Stimulated activated naive CD8-positive, alpha-beta T cell treated with anti-CD3 and anti-CD28 coated beads, Interleukin-15, Interleukin-2, amounts not matched to agents 100 U/mL and 50 U/mL, for 24 hours (primary cell): Measurements from ENCODE around the gene FNDC10.

Experiments used
- ATAC-seq: fragments of 150-1000 bp; cut with Tn5 transposase; one replicate; pipeline ENCODE4 v1.10.0; 2021
- DNase-seq: peaks from one replicate; pipeline ENCODE4 v3.0.0; 2021

The FNDC10 gene

DNA sequence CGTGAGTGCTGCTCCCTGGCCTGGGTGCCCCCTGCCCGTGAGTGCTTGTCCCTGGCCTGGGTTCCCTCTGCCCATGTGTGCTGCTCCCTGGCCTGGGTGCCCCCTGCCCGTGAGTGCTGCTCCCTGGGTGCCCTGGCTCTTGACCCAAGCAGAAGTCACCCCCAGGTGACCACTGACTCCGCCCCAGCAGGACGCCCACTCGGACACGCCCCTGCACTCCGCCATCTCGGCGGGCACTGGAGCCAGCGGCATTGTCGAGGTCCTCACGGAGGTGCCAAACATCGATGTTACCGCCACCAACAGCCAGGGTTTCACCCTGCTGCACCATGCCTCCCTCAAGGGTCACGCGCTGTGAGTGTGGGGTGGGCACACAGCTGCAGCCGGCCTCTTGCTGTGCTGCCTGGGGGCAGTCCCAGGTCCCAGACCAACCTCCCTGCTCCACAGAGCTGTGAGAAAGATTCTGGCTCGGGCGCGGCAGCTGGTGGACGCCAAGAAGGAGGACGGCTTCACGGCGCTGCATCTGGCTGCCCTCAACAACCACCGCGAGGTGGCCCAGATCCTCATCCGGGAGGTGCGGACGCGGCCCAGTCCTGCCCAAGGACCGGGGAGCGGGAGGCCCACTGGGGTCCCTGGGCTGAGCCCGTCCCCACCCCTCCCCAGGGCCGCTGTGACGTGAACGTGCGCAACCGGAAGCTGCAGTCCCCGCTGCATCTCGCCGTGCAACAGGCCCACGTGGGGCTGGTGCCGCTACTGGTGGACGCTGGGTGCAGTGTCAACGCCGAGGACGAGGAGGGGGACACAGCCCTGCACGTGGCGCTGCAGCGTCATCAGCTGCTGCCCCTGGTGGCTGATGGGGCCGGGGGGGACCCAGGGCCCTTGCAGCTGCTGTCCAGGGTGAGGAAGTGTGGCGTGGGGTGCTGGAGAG is 28.2 kb upstream of the FNDC10 start:
- ATAC-seq (no peak), DNase-seq (no peak)

- ATAC-seq (no peak), DNase-seq (no peak)
Observed at GRCh38 chr1:1627261-1627828, 27.4 kb upstream of the FNDC10 start.

DNA sequence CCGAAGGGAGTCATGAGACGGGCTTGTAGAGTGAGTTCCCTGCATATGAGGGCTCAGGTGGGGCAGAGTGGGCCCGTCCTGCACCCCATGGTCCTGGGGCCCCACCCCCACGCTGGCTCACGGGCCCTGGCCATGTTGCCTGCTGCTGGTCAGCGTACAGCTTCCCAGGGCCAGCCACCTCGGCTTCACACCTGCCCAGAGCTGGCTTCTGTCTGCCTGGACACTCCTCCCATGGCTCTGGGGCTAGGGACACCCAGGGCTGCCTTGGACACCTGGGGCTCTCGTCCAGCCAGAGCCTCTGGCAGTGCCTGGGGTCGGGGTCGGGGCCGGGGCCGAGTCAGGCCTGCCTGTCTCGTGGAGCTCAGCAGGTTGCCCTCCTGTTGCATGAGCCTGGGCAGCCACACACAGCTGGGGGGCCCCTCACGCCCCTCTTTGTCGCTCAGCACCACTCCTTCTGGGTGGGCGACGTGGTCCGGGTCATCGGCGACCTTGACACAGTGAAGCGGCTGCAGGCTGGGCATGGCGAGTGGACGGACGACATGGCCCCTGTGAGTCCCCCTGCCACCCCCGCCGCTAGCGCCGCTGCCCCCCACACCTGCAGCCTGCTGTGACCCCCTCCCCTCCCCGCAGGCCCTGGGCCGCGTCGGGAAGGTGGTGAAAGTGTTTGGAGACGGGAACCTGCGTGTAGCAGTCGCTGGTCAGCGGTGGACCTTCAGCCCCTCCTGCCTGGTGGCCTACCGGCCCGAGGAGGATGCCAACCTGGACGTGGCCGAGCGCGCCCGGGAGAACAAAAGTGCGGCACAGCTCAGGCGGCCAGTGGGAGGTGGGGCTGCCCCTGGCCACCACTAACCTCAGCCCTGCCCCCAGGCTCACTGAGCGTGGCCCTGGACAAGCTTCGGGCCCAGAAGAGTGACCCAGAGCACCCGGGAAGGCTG is 26.5 kb upstream of the FNDC10 start:
- ATAC-seq: no peak
- no peak for DNase-seq

GRCh38 chr1:1625824-1626206 is 25.9 kb upstream of the FNDC10 start:
- no peak for ATAC-seq
- no peak for DNase-seq

- ATAC-seq (no peak), DNase-seq (no peak)
Observed at GRCh38 chr1:1625404-1625775, 25.5 kb upstream of the FNDC10 start.

DNA sequence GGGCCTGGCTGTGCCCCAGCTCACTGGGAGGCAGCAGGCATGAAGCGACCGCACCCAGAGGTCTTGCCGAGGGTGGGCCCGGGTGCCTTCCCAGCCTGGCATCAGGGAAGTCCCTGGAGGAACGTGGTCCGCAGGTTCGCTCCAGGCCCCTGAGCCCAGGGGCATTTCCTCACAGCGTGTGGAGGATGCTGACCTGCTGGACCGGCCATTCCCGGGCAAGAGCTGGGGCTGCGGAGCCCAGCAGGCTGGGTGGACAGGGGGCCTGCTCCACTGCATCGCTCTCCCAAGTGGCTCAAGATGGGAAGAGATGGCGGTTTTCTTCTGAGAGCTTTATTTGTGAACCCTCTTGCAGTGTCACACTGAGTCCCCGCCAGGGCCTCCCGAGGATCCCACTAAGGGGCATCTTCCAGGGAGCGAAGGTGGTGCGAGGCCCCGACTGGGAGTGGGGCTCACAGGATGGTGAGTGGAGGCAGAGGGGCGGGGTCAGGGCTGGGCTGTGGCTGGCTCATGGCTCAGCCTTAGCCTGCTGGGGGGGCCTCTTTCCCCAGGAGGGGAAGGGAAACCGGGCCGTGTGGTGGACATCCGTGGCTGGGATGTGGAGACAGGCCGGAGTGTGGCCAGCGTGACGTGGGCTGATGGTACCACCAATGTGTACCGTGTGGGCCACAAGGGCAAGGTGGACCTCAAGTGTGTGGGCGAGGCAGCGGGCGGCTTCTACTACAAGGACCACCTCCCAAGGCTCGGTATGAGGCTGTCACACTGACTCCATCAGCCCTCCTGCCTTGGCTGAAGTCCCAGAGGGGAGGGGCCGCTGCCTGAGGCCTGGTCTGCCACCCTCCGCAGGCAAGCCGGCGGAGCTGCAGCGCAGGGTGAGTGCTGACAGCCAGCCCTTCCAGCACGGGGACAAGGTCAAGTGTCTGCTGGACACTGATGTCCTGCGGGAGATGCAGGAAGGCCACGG is 24.8 kb upstream of the FNDC10 start:
- no peak for ATAC-seq
- DNase-seq: no peak

DNA sequence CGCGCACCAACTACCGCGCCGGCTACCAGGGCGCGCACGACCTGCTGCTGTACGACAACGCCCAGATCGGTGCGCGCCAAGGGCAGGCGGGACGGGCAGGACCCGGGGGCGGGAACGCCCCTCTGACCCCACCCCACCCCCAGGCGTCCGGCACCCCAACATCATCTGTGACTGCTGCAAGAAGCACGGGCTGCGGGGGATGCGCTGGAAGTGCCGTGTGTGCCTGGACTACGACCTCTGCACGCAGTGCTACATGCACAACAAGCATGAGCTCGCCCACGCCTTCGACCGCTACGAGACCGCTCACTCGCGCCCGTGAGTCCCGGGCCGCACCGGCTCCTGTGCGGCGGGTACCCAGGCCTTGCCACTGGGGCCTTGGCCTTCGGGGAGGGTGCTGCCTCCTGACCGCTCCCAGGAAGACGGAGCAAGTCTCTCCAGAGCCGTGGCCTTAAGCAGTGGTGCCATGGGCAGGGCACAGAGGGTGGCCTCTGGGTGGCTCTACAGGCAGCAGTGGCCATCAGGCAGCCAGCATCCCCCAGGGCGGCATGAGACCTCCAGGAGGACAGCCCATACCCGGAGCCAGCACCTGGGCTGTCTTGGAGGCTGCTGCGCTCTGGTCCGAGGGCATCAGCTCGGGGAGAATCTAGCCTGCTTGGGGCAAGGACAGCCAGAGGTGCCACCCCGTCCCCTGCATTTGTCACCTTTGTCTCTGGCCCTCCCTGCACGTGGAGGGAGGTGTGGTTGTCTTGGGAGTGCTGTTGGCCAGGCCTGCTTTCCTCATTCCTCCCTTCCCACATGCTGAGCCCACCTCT is 23.9 kb upstream of the FNDC10 start:
- DNase-seq (no peak), ATAC-seq (no peak)

DNA sequence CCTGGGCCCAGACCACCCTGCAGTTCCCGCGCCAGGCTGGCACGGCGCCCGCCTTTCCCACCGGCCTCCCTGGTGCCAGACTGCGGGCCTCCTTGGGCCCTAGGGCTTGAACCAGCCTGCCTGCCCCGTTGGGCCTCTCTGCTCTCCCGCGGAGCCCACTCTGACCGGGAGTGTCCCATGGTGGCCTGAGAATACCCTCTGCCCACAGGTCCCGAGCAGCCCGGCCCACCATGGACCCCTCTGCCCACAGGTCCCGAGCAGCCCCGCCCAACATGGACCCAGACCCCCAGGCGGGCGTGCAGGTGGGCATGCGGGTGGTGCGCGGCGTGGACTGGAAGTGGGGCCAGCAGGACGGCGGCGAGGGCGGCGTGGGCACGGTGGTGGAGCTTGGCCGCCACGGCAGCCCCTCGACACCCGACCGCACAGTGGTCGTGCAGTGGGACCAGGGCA is 23.3 kb upstream of the FNDC10 start:
- ATAC-seq (no peak), DNase-seq (no peak)

GRCh38 chr1:1622788-1623094 is 22.8 kb upstream of the FNDC10 start:
- DNase-seq (no peak), ATAC-seq (no peak)

- no peak for ATAC-seq
- DNase-seq: no peak
Observed at GRCh38 chr1:1622010-1622787, 22.3 kb upstream of the FNDC10 start.

GRCh38 chr1:1621173-1622009 is 21.5 kb upstream of the FNDC10 start:
- no peak for ATAC-seq
- peak; percentile 4 for DNase-seq

DNA sequence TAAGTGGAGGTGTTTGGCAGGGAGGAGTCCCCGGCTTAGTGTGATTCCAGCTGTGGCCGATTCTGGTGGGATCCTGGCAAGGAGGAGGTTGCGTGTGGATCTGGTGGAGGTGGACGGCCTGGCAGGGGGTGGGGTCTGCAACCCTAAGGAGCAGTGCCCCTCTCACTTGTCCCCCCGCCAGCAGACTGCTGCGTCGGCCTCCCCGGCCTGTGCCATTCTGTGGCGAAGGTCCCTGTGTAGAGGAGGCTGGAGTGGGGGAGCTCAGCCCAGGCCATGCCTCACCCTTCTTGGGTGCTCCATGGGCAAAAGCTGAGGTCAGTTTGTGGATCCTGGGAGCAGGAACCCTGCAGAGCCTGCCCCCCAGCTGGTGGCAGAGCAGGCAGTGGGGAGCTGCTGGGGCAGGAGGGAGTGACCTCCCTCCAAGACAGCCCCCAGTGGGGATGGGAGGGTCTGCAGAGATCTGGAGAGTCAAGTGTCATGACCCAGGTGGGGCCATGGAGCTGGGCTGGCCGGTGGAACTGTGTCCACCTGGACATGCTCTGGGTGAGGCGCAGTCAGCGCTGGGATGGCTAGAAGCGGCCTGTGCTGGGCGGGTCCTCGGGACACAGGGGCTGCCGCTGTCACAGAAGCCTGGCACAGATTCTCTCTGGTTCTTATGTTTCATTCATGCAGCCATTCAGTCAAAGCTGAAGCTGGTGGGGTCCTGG is 20.7 kb upstream of the FNDC10 start:
- ATAC-seq: no peak
- peak; percentile 4 for DNase-seq

GRCh38 chr1:1619917-1620361 is 20.0 kb upstream of the FNDC10 start:
- DNase-seq (peak; percentile 26), ATAC-seq (no peak)

- ATAC-seq (no peak), DNase-seq (peak; percentile 3)
Observed at GRCh38 chr1:1618396-1619068, 18.6 kb upstream of the FNDC10 start.

- DNase-seq: peak; percentile 3
- no peak for ATAC-seq
Observed at GRCh38 chr1:1617925-1618324, 18.0 kb upstream of the FNDC10 start.

DNA sequence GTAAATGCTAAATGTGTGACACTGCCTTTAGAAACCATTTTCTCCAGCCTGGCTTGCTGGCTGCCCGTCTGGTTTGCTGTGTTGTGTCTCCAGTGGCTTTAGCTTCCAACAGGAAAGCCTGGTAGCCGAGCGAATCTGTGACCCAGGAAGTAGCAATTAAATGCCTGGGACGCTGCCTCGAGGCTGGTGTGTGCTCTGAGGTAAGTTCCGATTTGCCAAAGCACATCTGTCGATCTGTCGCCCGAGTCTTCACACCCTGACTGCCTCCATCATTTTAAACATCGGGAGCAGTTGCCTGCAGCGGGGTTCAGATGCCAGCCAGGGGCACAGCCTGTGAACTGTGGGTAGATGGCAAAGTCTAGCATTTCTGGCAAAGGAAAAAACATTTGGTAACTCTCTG is 17.6 kb upstream of the FNDC10 start:
- ATAC-seq (no peak), DNase-seq (no peak)

GRCh38 chr1:1616838-1617237 is 16.9 kb upstream of the FNDC10 start:
- no peak for ATAC-seq
- no peak for DNase-seq
